Suprapubic skin (tissue), 4 donors: ENCODE measurements around the gene CDC42BPG. TPM values are rescaled to one million over a fixed set of nuclear protein-coding genes. Genes with fewer than 3 reads are reported as not detected.

Experiments
- DNase-seq, 2 donors: peaks; one replicate each; pipeline ENCODE4 v3.0.0-alpha.2; 2019; ENCODE audit warnings: low spot score in 2 of 2
- H3K27ac ChIP-seq: fragments of 200-600 bp; sonication (generic); one replicate; pipeline ENCODE4 v1.5.1; 2019
- H3K27me3 ChIP-seq: fragments of 200-600 bp; sonication (generic); one replicate; pipeline ENCODE4 v1.5.1; 2019
- H3K36me3 ChIP-seq: fragments of 200-600 bp; sonication (generic); one replicate; pipeline ENCODE4 v1.5.1; 2019
- H3K4me1 ChIP-seq: fragments of 200-600 bp; sonication (generic); one replicate; pipeline ENCODE4 v1.5.1; 2019
- H3K4me3 ChIP-seq: fragments of 200-600 bp; sonication (generic); one replicate; pipeline ENCODE4 v1.5.1; 2019; ENCODE audit warnings: mild to moderate bottlenecking
- H3K9me3 ChIP-seq: fragments of 200-600 bp; sonication (generic); one replicate; pipeline ENCODE4 v1.5.1; 2019
- CTCF ChIP-seq, 2 donors: fragments of 200-600 bp in 1 of 2; fragments of 450-650 bp in 1 of 2; sonication (generic) in 1 of 2; IDR thresholded peaks; one replicate each; pipeline ENCODE4 v1.5.1; 2016 to 2019; ENCODE audit warnings: antibody characterized with exemption in 2 of 2, mild to moderate bottlenecking in 1 of 2, moderate library complexity in 1 of 2
- EP300 ChIP-seq: sonication (generic); formaldehyde crosslinking; IDR thresholded peaks from one replicate; pipeline ENCODE4 v1.6.1; 2017; ENCODE audit warnings: antibody characterized with exemption
- POLR2A ChIP-seq, 2 donors: fragments of 450-650 bp; IDR thresholded peaks; one replicate each; pipeline ENCODE4 v1.6.1; 2017; ENCODE audit warnings: antibody characterized with exemption in 2 of 2, mild to moderate bottlenecking in 2 of 2, moderate library complexity in 2 of 2
- POLR2AphosphoS5 ChIP-seq, 3 donors: sonication (generic); formaldehyde crosslinking; IDR thresholded peaks; one replicate each; pipeline ENCODE4 v1.6.1; 2017; ENCODE audit warnings: antibody characterized with exemption in 3 of 3
- WGBS: methylation state at CpG from one replicate; pipeline ENCODE4 v1.1.5; 2018; 5-methylcytosine and 5-hydroxymethylcytosine counted together
- total RNA-seq, 4 donors: library from RNA; depleted of rRNA; stranded (reverse); fragments of >200 nt; gene quantifications; one replicate each; pipeline ENCODE4 v1.1.0, GENCODE V29; 2016

The CDC42BPG gene
- total RNA-seq, 4 donors from 2014 or later, result 42.2 to 64.9 (median 61.1) TPM

GRCh38 chr11:64838600-64839334, 5.7 kb downstream of the CDC42BPG start:
- Histone ChIP-seq H3K36me3 (peaks cover 41% of the 10 kb centered on the region), H3K4me3 (no peak overlapping the region), H3K27me3 (no peaks in the 10 kb centered on the region), H3K9me3 (no peaks in the 10 kb centered on the region), H3K4me1 (peaks cover 35% of the 10 kb centered on the region), H3K27ac (no peak overlapping the region)
- WGBS, result 94% methylated on average over 18 of the region's 28 CpGs
- DNase-seq, result no peak
- TF ChIP-seq POLR2AphosphoS5 (IDR thresholded peaks at IDR 0.05) (no peak), CTCF (IDR thresholded peaks at IDR 0.05) (no peak), POLR2A (IDR thresholded peaks at IDR 0.05) (no peak), EP300 (no peak)

DNA sequence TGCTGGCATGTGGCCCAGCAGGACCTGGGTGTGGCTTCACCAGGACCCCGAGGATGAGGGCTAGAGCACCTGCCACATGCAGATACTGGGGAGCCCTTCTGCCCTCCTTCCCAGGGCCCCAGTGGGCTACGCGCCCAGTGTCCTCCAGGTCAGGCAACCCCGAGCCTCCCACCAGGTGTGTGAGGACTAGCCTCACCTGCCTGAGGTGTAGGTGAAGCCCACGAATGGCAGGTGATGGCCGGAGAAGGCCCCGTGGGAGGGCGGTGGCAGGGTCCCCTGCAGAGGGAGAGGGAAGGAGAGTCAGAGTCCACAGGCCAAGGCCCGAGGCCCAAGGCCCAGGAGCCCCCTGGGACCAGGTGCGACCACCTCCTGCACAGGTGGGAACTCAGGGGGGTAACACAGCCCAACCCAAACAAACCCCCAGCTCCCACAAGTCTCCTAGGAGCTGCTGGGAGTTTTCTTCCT, 6.5 kb downstream of the CDC42BPG start:
- no peak overlapping the region for H3K4me3 ChIP-seq
- peaks cover 50% of the 10 kb centered on the region for H3K36me3 ChIP-seq
- no peaks in the 10 kb centered on the region for H3K9me3 ChIP-seq
- H3K27ac ChIP-seq, result no peak overlapping the region
- WGBS, result 100% methylated on average over 3 of the region's 10 CpGs
- peak in 1 of 2 donors; percentile 63 for DNase-seq
- TF ChIP-seq POLR2AphosphoS5 (IDR thresholded peaks at IDR 0.05) (no peak), EP300 (no peak), POLR2A (IDR thresholded peaks at IDR 0.05) (no peak), CTCF (IDR thresholded peaks at IDR 0.05) (no peak)
- H3K4me1 ChIP-seq, result peaks cover 35% of the 10 kb centered on the region
- H3K27me3 ChIP-seq, result no peaks in the 10 kb centered on the region

GRCh38 chr11:64836448-64837072, 7.9 kb downstream of the CDC42BPG start:
- Histone ChIP-seq H3K27ac (no peak overlapping the region), H3K4me1 (peaks cover 25% of the 10 kb centered on the region), H3K4me3 (no peak overlapping the region), H3K27me3 (no peaks in the 10 kb centered on the region), H3K9me3 (no peaks in the 10 kb centered on the region), H3K36me3 (peaks cover 63% of the 10 kb centered on the region)
- WGBS, result 80% methylated on average over 1 of the region's 16 CpGs
- DNase-seq, result no peak
- TF ChIP-seq EP300 (no peak), POLR2A (IDR thresholded peaks at IDR 0.05) (no peak), CTCF (IDR thresholded peaks at IDR 0.05) (no peak)

DNA sequence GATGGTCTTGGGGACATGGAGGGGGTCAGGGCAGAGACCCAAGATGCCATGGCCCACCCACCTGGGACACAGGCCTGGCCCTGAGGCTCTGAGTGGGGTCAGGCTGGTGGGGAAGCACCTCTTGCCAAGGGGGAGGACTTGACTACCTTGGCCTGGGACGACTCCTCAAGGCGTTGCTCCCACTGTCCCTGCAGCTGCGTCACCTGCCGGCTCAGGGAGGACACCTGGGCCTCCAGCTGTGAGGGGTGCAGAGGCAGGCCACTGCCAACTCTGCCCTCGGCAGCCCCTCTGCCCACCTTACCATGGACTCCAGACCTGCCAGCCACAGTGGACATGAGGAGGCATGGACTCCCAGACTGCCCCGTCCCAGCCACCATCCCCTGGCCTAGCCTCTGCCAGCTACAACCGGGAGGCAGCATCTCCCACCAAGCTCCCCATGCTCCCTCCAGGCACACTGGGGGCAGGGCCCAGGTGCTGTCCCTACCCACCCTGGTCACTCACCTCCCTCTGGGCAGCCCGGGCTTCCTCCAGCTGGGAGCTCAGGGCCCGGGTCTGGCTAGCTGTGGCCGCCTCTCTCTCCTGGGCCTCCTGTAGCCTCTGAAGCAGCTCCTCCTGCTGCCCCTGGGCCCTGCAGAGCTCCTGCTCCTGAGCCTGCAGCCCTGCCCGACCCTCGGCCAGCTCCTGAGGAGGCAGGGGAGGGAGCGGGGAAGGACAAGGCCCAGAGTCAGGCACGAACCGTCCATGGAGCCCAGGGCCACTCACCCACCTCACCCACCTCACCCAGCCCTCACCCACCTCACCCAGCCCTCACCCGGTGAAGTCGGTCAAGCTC, 8.6 kb downstream of the CDC42BPG start:
- Histone ChIP-seq H3K4me1 (peaks cover 25% of the 10 kb centered on the region), H3K27ac (peak overlapping the region; percentile 72), H3K36me3 (peaks cover 71% of the 10 kb centered on the region), H3K9me3 (no peaks in the 10 kb centered on the region), H3K27me3 (no peaks in the 10 kb centered on the region), H3K4me3 (no peak overlapping the region)
- DNase-seq, result peak in 1 of 2 donors; percentile 61
- TF ChIP-seq CTCF (IDR thresholded peaks at IDR 0.05) (no peak), POLR2A (IDR thresholded peaks at IDR 0.05) (no peak)
- WGBS, result 80% methylated on average over 5 of the region's 17 CpGs
